OCI-LY7 (cell line): Measurements from ENCODE around the gene OLFML2B. TPM values are rescaled to one million over a fixed set of nuclear protein-coding genes. Genes with fewer than 3 reads are reported as not detected.

Experiments
- BruUV-seq: library from RNA; stranded (reverse); fragments of 400-500 nt; replicated peaks from 2 replicates; lab custom pipeline; 2021; lab: Mats Ljungman, UMichigan
- CTCF ChIA-PET: fragments of 300-600 bp; sonication (Branson Sonifier 250); formaldehyde crosslinking; loops from one replicate; lab custom pipeline; 2022; ENCODE audit warnings: antibody characterized with exemption; ENCODE audit not compliant: unreplicated experiment; lab: Charles Lee
- POLR2A ChIA-PET: fragments of 300-600 bp; sonication (Branson Sonifier 250); formaldehyde crosslinking; loops from one replicate; lab custom pipeline; 2022; ENCODE audit warnings: antibody characterized with exemption; lab: Charles Lee
- DNase-seq: peaks from one replicate; pipeline ENCODE4 v3.0.0-alpha.2; 2015; ENCODE audit warnings: low spot score
- H2AFZ ChIP-seq: fragments of 200-600 bp; sonication (generic), shearing (Covaris generic); 2 replicates; pipeline ENCODE4 v1.6.1; 2014; ENCODE audit warnings: mild to moderate bottlenecking, antibody characterized with exemption, low read length, moderate library complexity
- H3K27ac ChIP-seq: fragments of 200-600 bp; sonication (generic); 2 replicates; pipeline ENCODE4 v1.5.1; 2014; ENCODE audit warnings: mixed run types, low read depth, mild to moderate bottlenecking, moderate library complexity, low read length, inconsistent platforms; ENCODE audit not compliant: poor library complexity, severe bottlenecking
- H3K36me3 ChIP-seq: fragments of 200-600 bp; sonication (generic); 2 replicates; pipeline ENCODE4 v1.6.1; 2014; ENCODE audit warnings: mild to moderate bottlenecking, antibody characterized with exemption, low read length, moderate library complexity, mixed read lengths; ENCODE audit not compliant: insufficient read depth
- H3K4me1 ChIP-seq: fragments of 200-600 bp; sonication (generic); 2 replicates; pipeline ENCODE4 v1.5.1; 2014; ENCODE audit warnings: mild to moderate bottlenecking, low read length; ENCODE audit not compliant: insufficient read depth, poor library complexity, severe bottlenecking
- H3K4me2 ChIP-seq: fragments of 200-600 bp; sonication (generic); 2 replicates; pipeline ENCODE4 v1.6.1; 2014; ENCODE audit warnings: mild to moderate bottlenecking, low read length
- H3K4me3 ChIP-seq: fragments of 200-600 bp; sonication (generic); 2 replicates; pipeline ENCODE4 v1.5.1; 2014; ENCODE audit warnings: mild to moderate bottlenecking, low read depth, low read length; ENCODE audit not compliant: poor library complexity, severe bottlenecking
- H3K79me2 ChIP-seq: fragments of 200-600 bp; sonication (generic); 2 replicates; pipeline ENCODE4 v1.6.1; 2016; ENCODE audit warnings: low read depth, mild to moderate bottlenecking, low read length, moderate library complexity, mixed read lengths; ENCODE audit not compliant: insufficient read depth
- H3K9me2 ChIP-seq: fragments of 200-600 bp; sonication (generic); 2 replicates; pipeline ENCODE4 v1.6.1; 2016; ENCODE audit warnings: mild to moderate bottlenecking, low read length, mixed read lengths; ENCODE audit not compliant: insufficient read depth
- H3K9me3 ChIP-seq: fragments of 200-600 bp; sonication (generic); 2 replicates; pipeline ENCODE4 v1.6.1; 2014; ENCODE audit warnings: mild to moderate bottlenecking, mixed run types, low read length, mixed read lengths
- H4K20me1 ChIP-seq: fragments of 200-600 bp; sonication (generic); 2 replicates; pipeline ENCODE4 v1.6.1; 2014; ENCODE audit warnings: mild to moderate bottlenecking, antibody characterized with exemption, low read length, moderate library complexity, mixed read lengths; ENCODE audit not compliant: insufficient read depth
- EZH2phosphoT487 ChIP-seq: fragments of 200-600 bp; sonication (generic); IDR thresholded peaks from 2 replicates; pipeline ENCODE4 v1.6.1; 2018; ENCODE audit warnings: low read depth, borderline replicate concordance, mild to moderate bottlenecking, mixed run types, antibody characterized with exemption, low read length, moderate library complexity, mixed read lengths
- intact Hi-C: fragments of 100-400 bp; cut with micrococcal nuclease; formaldehyde crosslinking; loops from one replicate; pipeline ENCODE4 v1.10.0; 2022; ENCODE audit not compliant: unreplicated experiment
- total RNA-seq, 2 experiments: library from RNA; depleted of rRNA in 1 of 2; stranded (reverse); fragments of >200 nt in 1 of 2; shearing (Covaris generic) in 1 of 2; gene quantifications; 2 replicates each; pipeline ENCODE4 v1.2.3, GENCODE V29; 2014 to 2022
- TF ChIP-seq, protein P1 (sequence below): fragments of 200-600 bp; sonication (generic); conservative IDR thresholded peaks from 2 replicates; pipeline ENCODE4 v1.5.1; 2014; ENCODE audit warnings: mild to moderate bottlenecking, antibody characterized with exemption, low read length, moderate library complexity, mixed read lengths

Gene OLFML2B
- total RNA-seq, 2 experiments from 2014 or later, result not detected

DNA sequence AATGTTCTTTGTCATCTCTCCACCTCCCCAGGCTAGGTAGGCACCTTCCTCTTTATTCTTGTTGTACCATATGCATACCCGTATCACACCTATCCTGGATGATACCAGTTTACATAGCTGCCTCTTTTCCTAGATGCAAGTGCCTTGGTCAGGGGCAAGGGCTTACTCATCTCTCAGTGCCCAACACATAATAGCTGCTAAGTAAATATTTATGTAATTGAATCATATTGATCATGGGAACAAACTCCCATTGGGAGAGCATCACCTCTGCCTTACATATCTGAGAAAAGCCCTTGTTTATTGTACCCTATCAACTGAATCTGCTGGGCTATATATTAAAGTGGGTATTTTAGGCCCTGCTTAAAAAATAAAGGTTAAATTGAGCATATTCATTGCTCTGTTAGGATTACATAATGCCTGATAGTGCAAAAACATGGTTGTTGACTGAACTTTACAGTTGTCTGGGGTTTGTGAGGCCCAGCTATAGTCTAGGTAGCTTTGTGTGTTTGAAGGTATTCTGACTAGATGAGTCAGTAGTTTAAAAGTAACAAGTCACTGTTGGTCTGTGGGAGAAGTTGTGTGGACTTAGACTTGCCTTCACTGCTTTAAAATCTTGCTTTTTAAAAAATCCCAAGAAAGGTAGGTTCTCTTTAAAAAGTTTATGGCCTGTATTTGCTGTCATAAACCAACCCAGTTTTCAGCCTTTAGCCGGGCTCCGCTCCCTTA, 82.6 kb downstream of the OLFML2B start:
- no peak for DNase-seq
- Histone ChIP-seq H3K4me3 (no peak overlapping the region), H3K27ac (no peak overlapping the region), H3K9me3 (no peaks in the 10 kb centered on the region), H2AFZ (no peak overlapping the region), H3K4me2 (no peak overlapping the region), H3K9me2 (no peaks in the 10 kb centered on the region), H3K79me2 (no peaks in the 10 kb centered on the region), H3K36me3 (no peaks in the 10 kb centered on the region), H3K4me1 (no peaks in the 10 kb centered on the region), H4K20me1 (no peaks in the 10 kb centered on the region)
- intact Hi-C loops, result no loop called here
- POLR2A ChIA-PET, result interaction anchor here (1.3 kb wide), 1 partner anchor 10 kb away, joined by 3 read pairs; no protein-coding TSS in a partner anchor
- TF ChIP-seq EZH2phosphoT487, result no peak
- TF ChIP-seq, protein P1, sequence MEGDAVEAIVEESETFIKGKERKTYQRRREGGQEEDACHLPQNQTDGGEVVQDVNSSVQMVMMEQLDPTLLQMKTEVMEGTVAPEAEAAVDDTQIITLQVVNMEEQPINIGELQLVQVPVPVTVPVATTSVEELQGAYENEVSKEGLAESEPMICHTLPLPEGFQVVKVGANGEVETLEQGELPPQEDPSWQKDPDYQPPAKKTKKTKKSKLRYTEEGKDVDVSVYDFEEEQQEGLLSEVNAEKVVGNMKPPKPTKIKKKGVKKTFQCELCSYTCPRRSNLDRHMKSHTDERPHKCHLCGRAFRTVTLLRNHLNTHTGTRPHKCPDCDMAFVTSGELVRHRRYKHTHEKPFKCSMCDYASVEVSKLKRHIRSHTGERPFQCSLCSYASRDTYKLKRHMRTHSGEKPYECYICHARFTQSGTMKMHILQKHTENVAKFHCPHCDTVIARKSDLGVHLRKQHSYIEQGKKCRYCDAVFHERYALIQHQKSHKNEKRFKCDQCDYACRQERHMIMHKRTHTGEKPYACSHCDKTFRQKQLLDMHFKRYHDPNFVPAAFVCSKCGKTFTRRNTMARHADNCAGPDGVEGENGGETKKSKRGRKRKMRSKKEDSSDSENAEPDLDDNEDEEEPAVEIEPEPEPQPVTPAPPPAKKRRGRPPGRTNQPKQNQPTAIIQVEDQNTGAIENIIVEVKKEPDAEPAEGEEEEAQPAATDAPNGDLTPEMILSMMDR, result no peak
- no TSS peak for BruUV-seq
- CTCF ChIA-PET, result no interaction called here

DNA sequence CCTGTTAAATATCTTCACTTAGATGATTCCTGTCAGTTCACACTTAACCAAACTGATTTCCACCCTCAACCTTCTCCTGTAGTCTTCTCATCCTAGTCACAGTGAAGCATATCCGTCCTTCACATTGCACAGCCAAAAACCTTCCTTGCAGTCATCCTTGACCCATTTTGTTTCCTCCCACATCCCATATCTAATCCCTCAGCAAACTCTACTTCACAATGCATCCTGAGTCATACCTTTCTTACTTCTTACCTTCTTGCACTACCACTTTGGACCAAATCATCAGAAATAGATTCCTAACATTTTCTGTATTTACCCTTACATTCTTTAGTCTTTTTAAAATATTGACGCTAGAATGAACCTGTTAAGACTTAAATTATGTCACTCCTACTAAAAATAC, 86.9 kb downstream of the OLFML2B start:
- no peak overlapping the region for H3K4me2 ChIP-seq
- no peaks in the 10 kb centered on the region for H4K20me1 ChIP-seq
- H3K9me3 ChIP-seq, result no peaks in the 10 kb centered on the region
- TF ChIP-seq, protein P1, result no peak
- TF ChIP-seq EZH2phosphoT487, result no peak
- no peaks in the 10 kb centered on the region for H3K36me3 ChIP-seq
- no peak overlapping the region for H3K27ac ChIP-seq
- H2AFZ ChIP-seq, result no peak overlapping the region
- POLR2A ChIA-PET, result no interaction called here
- H3K79me2 ChIP-seq, result no peaks in the 10 kb centered on the region
- intact Hi-C loops, result no loop called here
- CTCF ChIA-PET, result no interaction called here
- DNase-seq, result no peak
- H3K9me2 ChIP-seq, result no peaks in the 10 kb centered on the region
- H3K4me3 ChIP-seq, result no peak overlapping the region
- H3K4me1 ChIP-seq, result no peaks in the 10 kb centered on the region
- BruUV-seq, result no TSS peak

- Histone ChIP-seq H3K9me3 (no peaks in the 10 kb centered on the region), H3K9me2 (no peaks in the 10 kb centered on the region), H4K20me1 (no peaks in the 10 kb centered on the region), H2AFZ (no peak overlapping the region), H3K4me2 (no peak overlapping the region), H3K4me3 (no peak overlapping the region), H3K36me3 (no peaks in the 10 kb centered on the region), H3K79me2 (no peaks in the 10 kb centered on the region), H3K4me1 (no peaks in the 10 kb centered on the region), H3K27ac (no peak overlapping the region)
- ChIA-PET POLR2A (no interaction called here), CTCF (no interaction called here)
- intact Hi-C loops, result no loop called here
- no TSS peak for BruUV-seq
- no peak for DNase-seq
- TF ChIP-seq, protein P1, result no peak
- no peak for TF ChIP-seq EZH2phosphoT487
Observed at GRCh38 chr1:161935264-161935663, 88.4 kb downstream of the OLFML2B start.
